Ovary (tissue), 3 donors: ENCODE data around the gene IGSF5.

Experiments
- CTCF ChIP-seq, 3 donors: fragments of 450-650 bp in 2 of 3; fragments of 200-600 bp in 1 of 3; IDR thresholded peaks; one replicate each; pipeline versions ENCODE4 v1.5.1 to v1.8.0; 2016 to 2022; ENCODE audit warnings: antibody characterized with exemption in 3 of 3, mild to moderate bottlenecking in 1 of 3
- EP300 ChIP-seq: sonication (generic); formaldehyde crosslinking; IDR thresholded peaks from one replicate; pipeline ENCODE4 v1.6.1; 2017; ENCODE audit warnings: antibody characterized with exemption
- POLR2A ChIP-seq: fragments of 450-650 bp; IDR thresholded peaks from one replicate; pipeline ENCODE4 v1.6.1; 2017; ENCODE audit warnings: antibody characterized with exemption, mild to moderate bottlenecking, moderate library complexity
- donor health status: DM: no; HTN: no; CAD: no.

DNA sequence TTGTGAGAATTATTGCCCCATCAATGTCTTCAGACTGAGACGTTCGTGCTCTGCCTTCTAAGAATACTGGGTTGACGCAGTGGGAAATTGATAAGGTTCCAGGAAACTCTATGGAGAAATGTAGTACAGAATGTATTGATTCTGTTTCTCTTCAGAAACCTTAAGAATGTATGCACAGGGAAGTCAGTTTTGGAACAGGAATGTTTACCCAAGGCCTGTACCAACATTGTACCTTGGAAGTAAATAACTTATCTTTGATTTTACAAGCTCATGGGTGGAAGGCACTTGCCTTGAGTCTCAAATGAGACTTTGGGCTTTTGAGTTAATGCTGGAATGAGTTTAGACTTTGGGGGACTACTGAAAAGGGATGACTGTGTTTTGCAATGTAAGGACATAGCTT is 62.8 kb downstream of the IGSF5 start:
- TF ChIP-seq CTCF (IDR thresholded peaks at IDR 0.05) (no peak), POLR2A (no peak), EP300 (no peak)
